CD4-positive, alpha-beta T cell treated with Interleukin-12 subunit alpha and Interleukin-12 subunit beta, for 1 hour (primary cell): ENCODE measurements around the gene CUEDC1.

Source experiments
- DNase-seq: peaks from one replicate; pipeline ENCODE4 v3.0.0-alpha.2; 2020

CUEDC1 gene

GRCh38 chr17:57914273-57915142 lies 40.7 kb downstream of the CUEDC1 start:
- no peak for DNase-seq

DNA sequence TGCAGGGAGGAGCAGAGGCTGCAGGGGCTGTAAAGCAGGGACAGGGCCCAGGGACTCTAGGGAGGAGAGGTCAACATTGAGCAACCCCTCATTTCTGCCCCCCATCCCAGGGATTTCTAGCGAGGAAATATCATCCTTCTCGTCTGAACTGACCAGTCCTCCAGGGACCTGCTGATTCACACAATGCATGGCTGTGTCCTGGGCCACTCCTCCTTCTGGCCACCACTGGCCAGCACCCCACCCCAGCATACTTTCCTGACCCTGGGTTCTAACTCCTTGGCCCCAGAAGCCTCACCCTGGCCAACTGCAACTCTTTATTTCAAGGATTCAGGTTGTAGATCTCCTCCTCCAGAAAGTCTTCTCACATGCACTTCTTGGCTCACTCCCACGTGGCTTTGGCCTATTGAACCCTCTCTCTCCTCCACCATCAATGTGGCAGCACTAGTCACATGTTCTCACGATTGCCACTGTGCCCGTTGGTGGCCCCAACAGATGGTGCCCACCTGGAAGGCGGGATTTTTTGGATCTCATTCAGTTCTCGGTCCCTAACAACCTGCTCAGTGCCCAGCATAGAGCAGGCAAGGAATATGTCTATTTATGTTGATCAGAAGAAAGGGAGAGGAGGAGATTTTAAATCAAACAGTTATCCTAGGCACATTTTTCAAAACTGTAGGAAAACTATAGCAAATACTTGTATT lies 41.5 kb downstream of the CUEDC1 start:
- no peak for DNase-seq

DNA sequence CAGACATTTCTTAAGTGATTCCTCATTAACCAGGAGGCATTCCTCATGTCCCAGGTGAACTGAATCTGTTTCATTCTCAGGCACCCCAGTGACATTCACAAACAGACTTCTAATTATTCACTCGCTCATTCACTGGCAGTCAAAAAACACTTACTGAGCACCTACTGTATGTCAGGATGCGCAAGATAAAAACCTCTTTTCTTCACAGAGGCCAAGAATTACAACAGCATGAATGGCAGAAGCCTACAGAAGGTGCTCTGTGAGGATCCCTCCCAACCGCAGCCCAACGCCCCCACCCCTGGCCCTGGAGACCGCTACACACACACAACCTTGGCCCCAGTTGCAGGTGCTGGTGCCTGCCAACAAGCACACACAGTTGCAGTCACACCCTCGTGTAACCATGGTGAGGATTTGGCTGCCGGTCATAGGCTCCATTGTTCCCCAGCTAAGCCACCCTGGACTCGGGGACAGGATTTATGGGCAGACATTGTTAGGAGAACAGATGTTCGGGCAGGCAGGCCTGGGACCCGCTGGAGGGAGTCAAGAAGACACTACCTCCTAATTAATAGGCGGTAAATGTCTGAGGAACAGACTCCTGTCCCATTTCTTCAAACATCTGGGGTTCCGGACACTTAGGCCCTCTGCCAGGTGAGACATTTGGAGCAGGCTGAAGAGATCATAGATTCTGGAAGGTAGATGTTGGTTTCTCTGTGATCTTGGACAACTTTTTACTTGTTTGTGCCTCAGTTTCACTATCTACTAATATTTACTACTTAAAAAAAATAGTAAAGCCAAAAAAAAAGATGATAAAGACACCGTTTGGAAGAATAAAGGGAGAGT lies 43.2 kb downstream of the CUEDC1 start:
- no peak for DNase-seq

DNA sequence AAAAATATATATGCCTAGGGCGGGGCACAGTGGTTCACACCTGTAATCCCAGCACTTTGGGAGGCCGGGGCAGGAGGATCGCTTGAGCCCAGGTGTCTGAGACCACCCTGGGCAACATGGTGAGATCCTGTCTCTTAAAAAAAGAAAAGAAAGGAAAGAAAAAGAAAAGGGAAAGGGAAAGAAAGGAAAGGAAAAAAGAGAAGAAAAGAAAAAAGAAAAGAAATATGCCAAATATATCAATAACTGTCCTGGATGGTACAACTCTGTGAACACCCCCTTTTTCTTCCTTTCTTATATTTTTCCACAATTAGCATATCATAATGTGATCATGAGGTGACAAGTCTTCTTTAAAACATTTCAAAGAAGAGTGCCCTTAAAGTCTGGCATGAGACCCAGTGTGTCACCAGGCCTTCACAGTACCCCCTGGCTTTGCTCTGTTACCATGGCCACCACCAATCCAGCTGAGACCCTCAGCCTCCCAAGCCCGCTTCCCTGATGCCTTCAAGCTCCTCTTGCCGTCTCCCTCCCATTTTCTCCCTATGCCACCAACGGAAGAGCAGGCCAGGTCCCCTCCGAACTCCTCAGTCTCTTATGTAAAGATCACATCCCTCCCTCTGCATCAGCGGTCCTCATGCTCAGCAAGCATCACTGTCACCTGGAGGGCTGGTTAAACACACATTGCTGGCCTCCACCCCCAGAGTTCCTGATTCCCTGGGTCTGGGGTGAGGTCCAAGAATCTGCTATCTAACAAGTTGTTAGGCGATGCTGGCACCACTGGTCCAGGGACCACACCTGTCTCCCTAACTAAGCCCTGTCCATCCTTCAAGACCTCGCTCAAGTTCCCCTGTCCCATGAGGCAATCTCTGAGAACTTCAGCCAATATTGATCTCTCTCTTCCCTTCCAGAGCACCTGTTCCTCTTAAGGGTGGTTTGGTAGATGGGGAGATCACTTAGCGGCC lies 44.5 kb downstream of the CUEDC1 start:
- DNase-seq: no peak

GRCh38 chr17:57909551-57909950 lies 45.7 kb downstream of the CUEDC1 start:
- DNase-seq: no peak

DNA sequence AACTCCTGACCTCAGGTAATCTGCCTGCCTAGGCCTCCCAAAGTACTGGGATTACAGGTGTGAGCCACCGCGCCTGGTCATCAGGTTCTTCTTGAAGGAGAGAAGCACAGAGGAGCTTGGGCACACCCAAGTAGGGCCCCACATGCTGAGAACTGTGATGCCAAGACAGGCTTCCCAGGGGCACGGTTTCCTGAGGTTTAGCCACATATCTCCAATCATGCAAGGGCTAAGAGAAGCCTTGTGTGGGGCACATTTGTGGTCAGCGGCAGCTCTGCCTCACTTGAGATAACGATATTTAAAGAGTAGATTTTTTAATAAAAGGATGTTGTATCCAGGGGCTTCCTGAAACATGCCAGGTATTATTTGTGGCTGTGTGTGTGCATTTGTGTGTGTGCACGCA lies 46.9 kb downstream of the CUEDC1 start:
- no peak for DNase-seq

- DNase-seq: no peak
These were observed 48.3 kb downstream of the CUEDC1 start for GRCh38 chr17:57906910-57907309.

- DNase-seq: no peak
These were observed 49.2 kb downstream of the CUEDC1 start for GRCh38 chr17:57905875-57906455.

DNA sequence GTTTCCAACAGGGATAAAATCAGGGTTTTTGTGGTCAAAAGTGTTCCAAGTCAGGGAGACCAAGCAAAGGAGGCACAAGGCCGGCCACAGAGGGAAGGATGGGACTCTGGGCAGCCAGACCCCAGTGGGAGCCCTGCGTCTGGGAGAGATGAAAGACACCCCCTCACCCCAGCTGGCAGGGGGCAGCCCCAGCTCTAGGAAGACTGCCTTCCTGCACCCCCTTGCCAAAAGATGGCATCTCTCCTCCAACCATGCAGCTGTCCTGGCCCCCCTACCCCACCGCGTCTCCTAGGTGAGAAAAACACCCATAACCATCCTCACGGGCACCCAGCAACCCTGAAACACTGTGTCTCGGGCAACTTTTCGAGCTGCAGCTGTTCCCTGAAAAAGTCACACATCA lies 51.3 kb downstream of the CUEDC1 start:
- DNase-seq: no peak

GRCh38 chr17:57902800-57903759 lies 52.1 kb downstream of the CUEDC1 start:
- peak; percentile 9 for DNase-seq

DNA sequence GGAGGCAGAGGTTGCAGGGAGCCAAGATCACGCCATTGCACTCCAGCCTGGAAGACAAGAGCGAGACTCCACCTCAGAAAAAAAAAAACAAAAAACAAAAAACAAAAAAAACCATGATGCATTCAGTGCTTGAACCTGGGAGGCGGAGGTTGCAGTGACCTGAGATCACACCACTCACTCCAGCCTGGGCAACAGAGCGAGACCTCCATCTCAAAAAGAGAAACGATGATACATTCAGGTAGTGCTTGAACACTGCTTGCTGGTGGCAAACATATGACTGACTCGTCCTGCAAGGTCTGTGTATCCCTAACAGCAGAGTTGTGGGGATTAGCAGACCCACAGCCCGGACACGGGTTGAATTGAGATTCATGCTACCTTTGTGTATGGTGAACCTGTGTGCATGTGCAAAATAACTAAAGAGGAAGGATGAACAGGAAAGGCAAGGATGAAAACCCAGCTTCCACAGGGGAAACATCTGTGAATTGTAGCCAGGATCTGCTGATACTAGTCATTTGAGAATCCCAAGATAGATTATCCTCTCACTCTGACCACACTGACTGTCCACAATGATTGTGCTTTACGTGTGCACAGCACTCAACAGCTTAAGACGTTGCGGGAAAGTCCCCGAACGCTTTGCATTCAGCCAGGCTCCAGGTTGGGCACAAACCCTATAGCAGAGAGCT lies 53.0 kb downstream of the CUEDC1 start:
- DNase-seq: no peak

GRCh38 chr17:57900991-57901743 lies 54.0 kb downstream of the CUEDC1 start:
- no peak for DNase-seq

GRCh38 chr17:57899822-57900221 lies 55.4 kb downstream of the CUEDC1 start:
- DNase-seq: no peak

GRCh38 chr17:57899391-57899790 lies 55.8 kb downstream of the CUEDC1 start:
- no peak for DNase-seq

GRCh38 chr17:57898487-57899311 lies 56.5 kb downstream of the CUEDC1 start:
- DNase-seq: no peak

- DNase-seq: no peak
These were observed 59.7 kb downstream of the CUEDC1 start for GRCh38 chr17:57895382-57896060.

GRCh38 chr17:57894848-57895247 lies 60.4 kb downstream of the CUEDC1 start:
- no peak for DNase-seq
